Activated CD4-positive, CD25-positive, alpha-beta regulatory T cell treated with anti-CD3 and anti-CD28 coated beads, Interleukin-2, amount 50 U/mL, for 24 hours (primary cell): ENCODE measurements around the gene TMPRSS13.
A peak's percentile ranks its signal among the peaks of the same experiment; 100 is the strongest.

Experiments
- ATAC-seq, 2 donors: fragments of 150-1000 bp; cut with Tn5 transposase; one replicate each; pipeline ENCODE4 v1.10.0; 2021; ENCODE audit warnings: mild to moderate bottlenecking in 1 of 2, moderate library complexity in 1 of 2

Gene TMPRSS13

DNA sequence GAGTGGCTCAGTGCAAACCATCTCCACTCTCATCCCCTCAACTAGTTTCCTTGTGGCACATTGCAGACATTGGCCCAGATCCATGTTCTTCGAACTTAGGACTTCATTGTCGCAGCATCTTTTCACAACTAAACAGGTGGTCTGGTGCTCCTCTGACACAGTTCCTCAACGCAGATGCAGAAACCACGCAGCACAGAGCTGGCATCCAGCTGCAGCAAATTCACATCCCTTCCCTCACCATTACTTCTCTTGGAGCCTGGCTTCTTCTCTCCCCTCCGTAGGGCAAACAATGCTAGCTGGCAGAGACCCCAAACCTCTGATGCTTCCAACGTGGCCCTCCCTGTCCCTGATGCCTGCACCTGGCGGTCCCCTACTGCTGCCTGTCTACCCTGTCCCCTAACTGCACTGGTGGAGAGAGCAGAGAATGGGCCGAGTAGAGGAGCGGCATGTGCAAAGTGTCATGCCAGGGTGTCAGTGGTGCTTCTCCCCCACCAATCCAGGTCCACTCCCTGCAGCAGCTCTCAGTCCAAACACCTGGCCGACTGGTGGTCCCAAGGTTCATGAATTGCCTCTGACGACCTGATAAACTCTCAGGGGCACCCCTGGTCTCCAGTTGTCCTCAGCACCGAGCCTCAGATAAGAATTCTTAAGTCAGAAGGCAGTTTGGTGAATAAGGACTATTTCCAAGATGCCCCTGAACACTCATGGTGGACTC is 18.1 kb downstream of the TMPRSS13 start:
- no peak for ATAC-seq

DNA sequence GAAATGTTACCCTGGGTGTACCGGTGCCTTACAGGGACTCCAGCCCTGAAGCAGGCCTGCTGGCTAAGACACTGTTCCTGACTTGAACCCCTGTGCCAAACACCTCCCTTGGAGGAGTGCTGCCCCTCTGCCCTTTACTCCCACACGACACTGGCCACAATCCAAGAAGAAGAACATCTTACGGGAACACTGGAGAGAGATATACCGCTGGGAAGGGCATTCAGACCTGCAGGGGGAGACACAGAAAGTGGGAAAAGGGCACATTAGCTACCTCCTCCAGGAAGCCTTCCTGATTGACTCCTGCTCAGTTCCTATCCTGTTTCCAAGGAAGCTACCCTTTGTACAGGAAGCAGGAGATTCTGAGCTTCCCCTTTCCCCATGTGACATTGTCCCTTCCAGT is 18.7 kb downstream of the TMPRSS13 start:
- ATAC-seq = no peak

DNA sequence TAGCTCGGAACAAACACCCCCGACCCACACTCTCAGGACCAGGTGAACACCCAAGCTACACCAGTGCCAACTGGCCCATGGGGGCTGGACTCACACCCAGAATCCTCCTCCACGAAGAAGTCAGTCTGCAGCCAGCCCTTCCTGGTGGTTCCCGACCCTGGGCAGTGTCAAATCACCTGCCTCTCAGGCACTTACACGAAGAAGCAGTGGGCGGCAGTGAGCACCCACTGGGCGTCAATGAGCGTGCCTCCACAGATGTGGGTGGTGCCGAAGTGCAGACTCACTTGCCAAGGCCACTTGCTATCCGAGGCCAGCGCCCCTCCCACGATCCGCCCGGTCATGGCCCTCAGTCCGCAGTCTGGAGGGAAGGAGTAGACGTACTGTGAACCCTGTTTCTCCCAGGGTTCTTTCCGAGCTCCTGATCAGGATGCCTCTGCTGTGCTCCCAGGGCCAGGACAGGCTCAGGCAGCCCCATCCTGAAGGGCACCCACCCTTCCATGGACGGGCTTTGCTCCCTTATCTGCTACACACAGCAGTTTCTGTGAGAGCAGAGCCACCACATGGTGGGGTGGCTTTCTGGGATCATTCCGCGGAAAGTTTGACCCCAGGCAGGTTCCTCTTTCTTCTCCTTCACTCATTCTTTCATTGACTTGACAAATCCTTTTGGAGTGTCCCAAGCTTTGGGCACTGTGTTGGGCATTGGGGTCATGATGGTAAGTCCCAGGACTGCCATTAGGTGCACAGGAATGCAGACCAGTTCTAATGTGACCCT is 19.4 kb downstream of the TMPRSS13 start:
- no peak for ATAC-seq

DNA sequence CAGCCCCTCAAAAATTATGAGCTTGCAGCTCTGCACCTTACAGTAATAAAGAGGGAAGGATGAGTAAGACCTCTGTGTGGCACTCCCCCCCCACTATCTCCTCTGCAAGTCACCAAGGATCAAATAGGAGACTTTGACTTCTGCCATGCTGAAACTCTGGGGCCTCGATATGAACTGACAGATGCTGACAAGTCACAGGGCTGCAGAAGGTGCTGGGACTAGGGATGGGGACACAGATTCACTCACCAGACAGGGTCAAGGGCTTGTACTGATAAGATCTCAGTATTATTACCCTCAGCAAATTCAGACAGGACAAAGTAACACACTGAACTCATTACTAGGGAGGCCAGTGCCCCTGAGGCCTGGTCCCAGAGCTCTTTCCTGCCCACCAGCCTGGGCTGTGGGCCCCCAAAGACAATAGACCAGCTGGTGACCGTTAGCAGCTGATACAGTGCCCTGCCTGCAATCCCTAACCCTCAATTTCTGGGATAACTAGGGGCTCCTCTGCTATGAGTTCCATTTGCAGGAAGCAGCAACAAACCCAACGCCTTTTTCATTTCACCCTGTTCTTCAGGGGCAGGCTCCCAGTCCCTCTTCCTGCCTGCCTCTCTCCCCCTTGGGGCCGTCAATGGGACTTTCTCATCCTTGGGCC is 20.1 kb downstream of the TMPRSS13 start:
- no peak for ATAC-seq

DNA sequence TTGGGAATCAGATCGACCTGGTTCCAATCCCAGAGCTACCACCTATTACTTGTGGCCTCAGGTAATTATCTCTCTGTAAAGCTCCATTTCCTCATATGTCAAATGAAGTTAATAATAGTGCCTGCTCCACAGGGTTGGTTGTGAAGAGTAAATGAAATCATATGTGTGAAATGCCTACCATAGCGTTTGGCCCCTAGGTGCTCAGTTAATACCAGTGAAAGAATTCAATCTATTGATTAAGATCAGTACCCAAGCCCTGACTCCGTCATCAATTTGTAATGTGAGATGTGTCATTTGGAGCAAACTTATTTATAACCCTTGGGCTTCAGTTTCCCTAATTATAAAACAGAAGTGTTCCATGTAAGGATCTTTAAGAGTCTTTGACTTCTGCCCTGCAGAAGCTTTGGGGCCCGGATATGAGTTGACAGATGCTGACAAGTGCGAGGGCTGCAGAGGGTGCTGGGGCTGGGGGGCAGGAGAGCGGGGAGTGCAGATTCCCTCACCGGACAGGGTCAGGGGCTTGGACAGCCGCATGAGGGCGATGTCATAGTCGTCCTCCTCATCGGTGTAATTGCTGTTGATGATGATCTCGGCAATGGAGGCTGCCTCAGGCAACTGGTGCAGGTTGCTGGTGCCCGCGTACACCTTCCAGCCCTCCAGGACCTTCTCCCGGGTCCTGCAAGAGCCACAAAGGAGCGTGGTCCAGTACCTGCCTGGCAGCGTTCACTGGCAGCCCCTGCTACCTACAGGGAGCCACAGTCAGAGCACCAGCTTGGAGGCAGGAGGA is 20.9 kb downstream of the TMPRSS13 start:
- ATAC-seq = no peak

DNA sequence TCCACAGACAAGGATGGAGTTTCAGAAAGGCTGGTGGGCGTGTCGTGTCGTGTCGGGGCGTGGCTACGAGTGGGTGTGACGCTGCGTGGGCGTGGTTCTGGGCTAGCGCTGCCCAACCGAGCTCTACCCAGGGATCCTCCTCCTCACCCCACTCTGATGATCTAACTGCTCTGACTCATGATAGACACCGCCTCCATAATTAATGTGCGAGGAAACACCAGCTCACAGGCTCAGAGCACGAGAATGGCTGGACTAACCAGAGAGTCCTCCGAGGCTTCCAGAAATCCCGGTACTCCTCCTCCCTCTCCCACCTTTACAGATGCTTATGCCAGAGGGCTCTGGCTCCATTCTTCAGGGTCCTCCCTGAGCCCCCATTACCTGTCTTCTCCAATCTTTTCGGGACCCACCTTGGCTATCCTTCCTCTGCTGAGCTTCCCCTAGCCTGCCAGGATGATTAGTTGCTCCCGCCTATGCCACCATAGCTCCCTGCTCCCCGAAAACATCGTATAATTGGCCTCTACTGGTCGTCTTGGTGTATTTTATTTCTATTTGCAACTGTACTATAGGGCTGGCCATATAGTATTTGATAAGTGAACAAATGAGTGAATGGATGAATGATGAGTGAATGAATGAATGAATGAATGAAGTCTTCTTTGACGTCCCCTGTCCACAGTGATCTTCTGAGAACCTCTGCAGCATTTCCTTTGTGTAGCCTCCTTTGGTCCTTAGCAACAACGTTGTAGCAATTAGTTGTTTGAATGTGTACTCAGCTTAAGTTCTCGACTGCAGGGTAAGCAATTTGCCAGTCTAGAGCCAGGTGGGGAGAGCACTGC is 21.7 kb downstream of the TMPRSS13 start:
- ATAC-seq = peak; percentile 97 to 99

DNA sequence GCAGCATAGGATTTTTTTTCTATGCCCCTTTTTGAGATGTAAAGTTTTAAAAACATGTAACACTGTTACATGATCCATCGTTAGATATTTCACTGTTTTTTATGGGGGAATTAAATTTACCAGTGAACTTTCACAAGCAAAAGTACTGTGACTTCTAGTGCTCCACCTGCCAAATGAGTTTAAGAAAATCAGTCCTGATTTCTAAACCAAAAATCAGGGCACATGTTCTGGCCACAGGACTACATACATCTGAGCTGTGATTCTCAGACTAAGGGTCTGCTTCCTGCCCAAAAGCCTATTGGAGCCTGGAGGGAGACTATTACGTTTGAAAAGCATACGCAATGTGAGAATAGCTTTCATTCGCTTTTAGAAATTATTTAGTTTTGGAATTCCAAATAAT is 22.5 kb downstream of the TMPRSS13 start:
- no peak for ATAC-seq

DNA sequence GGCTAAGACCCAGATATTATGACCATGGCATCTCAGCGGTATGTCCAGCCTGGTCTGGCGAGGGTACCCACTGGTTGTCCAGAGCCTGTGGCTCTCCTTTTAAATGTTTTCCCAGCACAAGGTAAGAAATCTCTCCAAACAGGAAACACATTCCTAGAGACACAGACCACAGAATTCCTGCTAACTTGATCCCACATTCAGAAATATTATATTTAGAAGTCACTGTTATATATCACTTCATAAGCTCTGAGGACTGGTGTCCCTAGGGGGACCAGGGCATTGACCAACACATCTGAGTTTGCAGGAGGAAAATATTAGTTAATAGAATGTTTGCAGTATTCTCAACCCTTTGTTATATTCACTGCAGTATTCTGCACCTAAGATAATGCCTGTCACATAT is 23.1 kb downstream of the TMPRSS13 start:
- ATAC-seq = no peak

DNA sequence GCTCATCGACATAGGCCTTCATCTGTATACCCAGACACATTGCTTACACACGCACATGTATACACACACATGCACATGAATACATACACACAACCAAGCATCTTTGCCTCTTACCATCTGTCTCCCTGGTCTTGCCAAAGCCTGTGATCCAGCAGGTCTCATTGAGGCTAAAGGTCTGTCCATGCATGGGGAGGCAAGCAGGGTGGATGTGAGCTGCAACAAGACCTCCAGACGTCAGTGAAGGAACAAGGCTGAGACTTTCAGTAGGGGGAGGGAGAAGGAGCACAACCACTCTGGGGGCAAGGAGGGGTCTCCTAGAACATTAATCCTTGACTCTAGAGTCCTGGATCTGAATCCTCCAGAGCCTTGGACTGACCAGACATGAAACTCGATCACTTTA is 23.7 kb downstream of the TMPRSS13 start:
- no peak for ATAC-seq

DNA sequence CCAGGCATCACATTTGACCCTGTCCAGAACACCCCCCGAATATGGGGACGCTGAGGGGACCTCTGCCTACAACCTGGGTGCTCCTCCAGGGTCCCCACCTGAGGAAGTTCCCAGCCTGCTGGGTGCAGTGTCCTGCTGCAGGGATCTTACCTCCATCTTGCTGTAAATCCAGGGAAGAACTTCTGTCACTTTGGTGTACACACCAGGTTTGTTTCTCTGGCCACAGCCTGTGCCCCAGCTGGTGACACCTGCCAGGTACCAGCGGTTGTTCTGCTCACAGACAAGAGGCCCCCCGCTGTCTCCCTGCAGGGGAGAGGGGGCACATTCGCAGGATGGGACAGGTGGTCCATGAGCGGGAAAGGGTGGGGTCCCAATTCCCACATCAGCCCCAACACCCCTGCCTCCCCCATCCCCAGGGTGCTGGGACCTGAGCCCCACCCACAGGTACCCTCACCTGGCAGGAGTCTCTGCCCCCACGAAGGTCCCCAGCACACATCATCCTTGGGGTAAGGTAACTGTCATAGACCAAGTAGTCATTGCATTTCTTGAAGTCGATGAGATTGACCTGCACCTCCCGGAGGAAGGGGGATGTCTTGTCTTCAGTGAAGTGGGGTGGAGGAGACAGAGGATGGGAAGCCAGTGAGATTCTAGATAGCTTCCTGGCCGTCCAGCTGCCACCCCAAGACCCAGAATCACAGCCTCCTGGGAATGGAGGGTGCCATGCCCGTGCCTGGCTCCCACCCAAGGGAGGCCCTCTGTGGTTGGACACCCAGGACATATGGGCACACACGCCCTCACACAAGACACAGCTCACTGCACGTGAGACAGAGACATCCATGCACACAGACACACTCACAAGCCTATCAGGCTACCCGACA is 25.5 kb downstream of the TMPRSS13 start:
- no peak for ATAC-seq

DNA sequence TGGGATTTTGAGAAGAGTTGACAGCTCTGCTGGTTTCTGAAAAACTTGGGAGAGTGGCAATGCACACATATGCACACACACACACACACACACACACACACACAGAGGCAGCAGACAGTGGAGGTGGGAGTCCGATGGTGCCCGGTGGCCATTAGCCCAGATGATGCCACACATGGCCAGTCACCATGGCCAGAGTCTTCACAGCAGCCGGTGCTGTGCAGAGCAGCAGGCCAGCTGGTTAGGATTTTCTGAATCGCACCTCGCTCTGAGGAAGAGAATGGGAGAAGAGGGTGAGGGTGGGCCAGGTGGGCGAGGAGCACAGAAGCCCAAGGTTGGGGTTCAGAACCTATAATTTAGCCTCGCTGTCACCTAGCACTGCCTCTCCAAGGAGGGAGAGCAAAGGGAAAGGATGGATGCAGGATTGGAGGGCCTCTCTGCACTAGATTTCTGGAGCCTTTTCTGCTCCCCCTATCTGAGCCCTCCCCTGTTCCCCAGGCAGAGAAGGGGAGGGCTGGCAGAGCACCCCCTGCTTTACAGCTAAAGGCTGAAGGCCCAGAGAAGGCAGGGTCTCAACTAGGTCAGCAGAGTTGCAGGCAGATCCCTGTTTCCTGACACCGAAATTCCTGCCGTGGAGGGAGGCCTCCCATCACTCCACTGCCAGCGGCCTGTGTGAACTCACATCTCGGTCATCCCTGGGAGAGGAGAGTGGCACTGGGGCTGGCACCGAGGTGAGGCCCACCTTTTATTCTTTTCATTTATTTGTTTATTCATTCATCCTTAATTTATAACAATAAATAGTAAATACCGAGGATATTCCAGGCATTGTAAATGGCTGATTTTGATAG is 27.0 kb downstream of the TMPRSS13 start:
- ATAC-seq = no peak

DNA sequence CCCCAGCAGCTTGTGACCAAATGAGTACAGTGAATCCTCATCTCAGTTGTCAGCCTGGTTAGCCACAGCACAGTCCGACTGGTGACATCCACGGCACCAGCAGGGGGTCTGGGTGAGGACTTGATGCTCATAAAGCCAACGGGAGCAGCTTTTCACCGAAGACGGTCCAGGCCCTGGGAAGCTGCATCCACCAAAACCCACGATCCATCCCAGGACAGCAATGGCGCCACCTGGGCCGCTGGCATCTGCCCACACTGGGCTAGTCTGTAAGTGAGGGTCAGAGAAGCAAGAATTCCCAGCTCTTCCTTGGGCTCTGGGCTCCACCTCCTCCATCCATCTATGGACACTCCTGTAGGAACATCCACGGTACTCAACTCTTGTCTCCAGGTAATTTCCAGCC is 27.6 kb downstream of the TMPRSS13 start:
- ATAC-seq = no peak

DNA sequence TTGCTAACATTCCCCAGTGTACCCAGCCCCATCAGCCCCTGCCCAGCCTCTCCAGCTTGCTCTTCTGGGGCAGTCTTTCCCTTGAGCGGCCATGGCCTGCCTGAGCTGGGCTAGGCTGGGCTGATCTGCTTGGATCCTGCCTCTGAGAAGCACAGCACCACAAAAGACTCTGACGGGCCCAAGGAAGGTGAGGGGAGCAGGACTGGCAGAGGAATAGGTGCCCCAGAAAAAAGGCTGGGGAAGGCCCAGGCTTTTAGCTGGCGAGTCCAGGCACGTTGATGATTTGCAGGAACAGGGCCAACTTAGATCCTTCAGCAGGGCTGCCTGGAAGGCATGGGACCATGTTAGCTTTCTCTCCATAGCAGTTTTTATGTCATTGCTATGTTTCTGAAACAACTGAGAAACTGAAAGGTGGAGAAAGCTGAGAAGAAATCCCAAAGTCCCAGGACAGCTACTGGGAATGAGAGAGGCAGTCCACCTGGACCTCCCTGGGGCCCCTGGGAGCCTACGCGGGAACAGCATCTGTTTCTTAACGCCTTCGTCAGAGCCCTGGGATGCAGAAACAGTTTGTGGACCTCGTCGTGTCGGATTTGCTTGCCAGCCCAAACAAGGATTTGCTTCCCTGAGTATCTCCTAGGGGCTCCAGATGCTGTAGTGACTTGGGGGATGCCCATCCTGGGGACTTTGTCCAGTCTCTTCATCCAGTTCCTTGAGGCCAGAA is 28.3 kb downstream of the TMPRSS13 start:
- no peak for ATAC-seq

DNA sequence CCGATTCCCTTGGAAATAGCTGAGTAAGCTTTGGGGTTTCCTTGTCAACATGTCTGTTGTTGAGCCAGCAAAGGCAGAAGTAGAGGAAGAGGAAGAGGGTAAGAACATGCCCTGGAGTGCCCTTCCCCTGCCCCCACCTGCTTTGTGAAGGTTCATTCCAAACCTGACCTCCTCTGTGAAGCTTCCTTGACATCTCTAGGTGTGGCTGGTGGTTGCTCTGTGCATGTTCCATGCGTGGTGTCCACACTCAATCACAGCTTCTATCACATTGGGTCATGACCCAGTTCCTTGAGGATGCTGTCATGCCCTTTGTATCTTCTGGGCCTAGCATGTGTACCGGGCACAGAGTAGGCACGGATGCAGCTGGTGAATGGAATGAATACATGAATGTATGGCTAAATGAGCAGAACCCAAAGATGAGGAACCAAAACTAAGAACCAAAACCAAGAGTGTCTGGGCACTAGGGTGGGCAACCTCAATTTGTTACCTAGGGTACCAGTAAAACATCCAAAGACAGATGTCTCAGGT is 29.0 kb downstream of the TMPRSS13 start:
- ATAC-seq = peak; percentile 21 to 45

DNA sequence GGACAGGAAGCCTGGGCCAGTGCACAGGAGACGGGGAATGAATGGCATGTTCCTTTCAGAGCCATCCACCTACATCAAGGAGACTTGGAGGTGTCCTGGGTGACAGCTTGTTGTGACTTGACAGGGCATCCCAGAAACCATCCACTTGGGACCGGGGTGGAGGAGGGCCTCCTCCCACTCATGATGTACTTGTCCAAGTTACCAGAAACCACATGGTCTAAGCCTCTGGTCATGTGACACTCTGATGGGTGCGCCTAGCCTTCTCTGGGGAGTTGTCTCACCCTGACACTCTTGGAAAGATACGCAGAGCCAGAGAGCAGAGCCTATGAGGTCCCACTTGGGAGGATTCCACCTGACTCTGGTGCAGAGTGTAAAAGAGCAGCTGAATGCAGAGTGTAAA is 31.1 kb downstream of the TMPRSS13 start:
- no peak for ATAC-seq

DNA sequence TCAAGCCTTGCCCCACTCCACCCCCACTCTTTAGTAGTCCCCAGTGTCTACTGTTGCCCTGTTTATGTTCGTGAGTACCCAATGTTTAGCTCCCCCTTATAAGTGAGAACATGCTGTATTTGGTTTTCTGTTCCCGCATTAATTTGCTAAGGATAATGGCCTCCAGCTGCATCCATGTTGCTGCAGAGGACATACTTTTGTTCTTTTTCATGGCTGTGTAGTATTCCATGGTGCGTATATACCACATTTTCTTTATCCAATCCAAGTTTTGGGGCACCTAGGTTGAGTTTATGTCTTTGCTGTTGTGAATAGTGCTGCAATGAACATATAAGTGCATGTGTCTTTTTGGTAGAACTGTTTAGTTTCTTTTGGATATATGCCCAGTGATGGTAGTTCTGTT is 36.6 kb downstream of the TMPRSS13 start:
- no peak for ATAC-seq

DNA sequence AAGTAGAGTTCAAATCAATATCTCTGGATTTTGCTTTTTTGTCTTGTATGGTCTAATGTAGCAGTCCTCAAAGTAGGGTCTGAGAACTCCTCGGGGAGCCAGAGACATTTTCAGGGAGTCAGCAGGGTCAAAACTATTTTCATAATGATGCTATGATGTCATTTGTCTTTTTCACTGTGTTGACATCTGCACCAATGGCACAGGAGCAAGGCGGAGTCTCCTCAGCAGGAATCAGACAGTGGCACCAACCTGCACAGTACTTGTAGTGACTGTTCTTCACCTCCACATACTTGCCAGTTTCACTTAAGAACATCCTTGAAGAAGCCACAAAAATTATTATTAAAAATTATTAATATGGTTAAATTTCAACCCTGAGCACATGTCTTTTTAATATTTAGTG is 37.8 kb downstream of the TMPRSS13 start:
- no peak for ATAC-seq

DNA sequence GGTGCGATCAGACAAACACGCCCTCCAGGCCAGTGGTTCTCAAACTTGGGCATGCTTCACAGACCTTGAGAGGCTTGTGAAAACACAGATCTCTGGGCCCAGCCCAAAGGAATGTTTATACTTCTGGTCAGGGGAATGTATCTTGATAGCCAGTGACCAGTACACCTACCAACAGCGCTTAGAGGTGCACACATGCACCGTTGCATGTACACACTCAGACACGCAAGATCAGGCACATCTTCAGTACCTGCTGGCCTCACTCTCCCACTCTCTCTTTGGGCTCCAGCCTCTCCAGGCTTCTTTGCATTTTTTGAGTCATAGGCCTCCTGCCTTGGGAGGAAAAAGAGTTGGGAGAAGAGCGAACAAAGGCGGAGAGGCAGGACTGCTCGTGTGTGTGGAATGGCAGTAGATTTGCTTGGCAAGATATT is 41.0 kb downstream of the TMPRSS13 start:
- no peak for ATAC-seq
